ENCODE measurements around the gene OR2J3.

DNA sequence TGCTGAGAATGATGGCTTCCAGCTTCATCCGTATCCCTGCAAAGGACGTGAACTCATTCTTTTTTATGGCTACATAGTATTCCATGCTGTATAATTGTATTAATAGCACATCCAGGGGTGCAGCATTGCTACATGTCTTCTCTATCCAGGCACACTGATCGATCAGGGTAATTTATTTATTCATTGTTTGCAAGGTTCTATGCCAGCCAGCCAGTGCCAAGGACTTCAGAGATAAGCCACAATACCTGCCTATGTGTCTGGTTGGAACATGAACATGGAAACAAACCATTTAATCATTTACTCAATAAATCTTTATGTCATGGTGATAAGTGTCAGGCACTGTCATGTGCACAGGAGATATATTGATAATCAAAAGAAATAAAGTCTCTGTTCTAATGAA lies 14.9 kb upstream of the OR2J3 start:
- TF ChIP-seq CTCF (IDR thresholded peaks at IDR 0.05), result no peak
- no peak for TF ChIP-seq POLR2A (IDR thresholded peaks at IDR 0.05)
